ENCODE data around the gene AXIN1.
"Not testable (repeated sequence)": the region's sequence is repeated elsewhere in the genome, so short reads cannot be mapped to it uniquely, and the experiment has no call there.

Gene AXIN1

GRCh38 chr16:369866-370436, 17.4 kb upstream of the AXIN1 start:
- Histone ChIP-seq H2AFZ (ENCODE audit: low read depth, low read length) (no peak overlapping the region), H3K27me3 (ENCODE audit: insufficient read depth, low read length) (no peaks in the 10 kb centered on the region), H3K36me3 (ENCODE audit: insufficient read depth, low read length) (peaks cover 39% of the 10 kb centered on the region), H3K4me3 (ENCODE audit: low read length) (peak overlapping the region; percentile 30), H3K4me1 (ENCODE audit: insufficient read depth, low read length) (peaks cover 9% of the 10 kb centered on the region), H3K9me3 (ENCODE audit: low read length) (no peaks in the 10 kb centered on the region)

- no peak overlapping the region for H2AFZ ChIP-seq (ENCODE audit: low read depth, low read length)
- H3K27me3 ChIP-seq (ENCODE audit: insufficient read depth, low read length) = no peaks in the 10 kb centered on the region
- no peaks in the 10 kb centered on the region for H3K9me3 ChIP-seq (ENCODE audit: low read length)
- H3K4me1 ChIP-seq (ENCODE audit: insufficient read depth, low read length) = peaks cover 9% of the 10 kb centered on the region
- H3K4me3 ChIP-seq (ENCODE audit: low read length) = no peak overlapping the region
- H3K36me3 ChIP-seq (ENCODE audit: insufficient read depth, low read length) = peaks cover 34% of the 10 kb centered on the region
Measured at GRCh38 chr16:369275-369865, 16.8 kb upstream of the AXIN1 start.

- Histone ChIP-seq H2AFZ (ENCODE audit: low read depth, low read length) (no peak overlapping the region), H3K36me3 (ENCODE audit: insufficient read depth, low read length) (peaks cover 27% of the 10 kb centered on the region), H3K9me3 (ENCODE audit: low read length) (no peaks in the 10 kb centered on the region), H3K27me3 (ENCODE audit: insufficient read depth, low read length) (no peaks in the 10 kb centered on the region), H3K4me3 (ENCODE audit: low read length) (no peak overlapping the region), H3K4me1 (ENCODE audit: insufficient read depth, low read length) (peaks cover 12% of the 10 kb centered on the region)
Measured at GRCh38 chr16:368388-369158, 16.1 kb upstream of the AXIN1 start.

- no peak overlapping the region for H2AFZ ChIP-seq (ENCODE audit: low read depth, low read length)
- no peaks in the 10 kb centered on the region for H3K9me3 ChIP-seq (ENCODE audit: low read length)
- no peak overlapping the region for H3K4me3 ChIP-seq (ENCODE audit: low read length)
- no peaks in the 10 kb centered on the region for H3K27me3 ChIP-seq (ENCODE audit: insufficient read depth, low read length)
- peaks cover 22% of the 10 kb centered on the region for H3K36me3 ChIP-seq (ENCODE audit: insufficient read depth, low read length)
- peaks cover 14% of the 10 kb centered on the region for H3K4me1 ChIP-seq (ENCODE audit: insufficient read depth, low read length)
Measured at GRCh38 chr16:367333-367903, 14.9 kb upstream of the AXIN1 start.

- Histone ChIP-seq H3K9me3 (ENCODE audit: low read length) (no peaks in the 10 kb centered on the region), H2AFZ (ENCODE audit: low read depth, low read length) (no peak overlapping the region), H3K36me3 (ENCODE audit: insufficient read depth, low read length) (peaks cover 22% of the 10 kb centered on the region), H3K4me3 (ENCODE audit: low read length) (no peak overlapping the region), H3K4me1 (ENCODE audit: insufficient read depth, low read length) (peaks cover 14% of the 10 kb centered on the region), H3K27me3 (ENCODE audit: insufficient read depth, low read length) (no peaks in the 10 kb centered on the region)
Measured at GRCh38 chr16:366476-366875, 14.0 kb upstream of the AXIN1 start.

GRCh38 chr16:364595-365491, 12.3 kb upstream of the AXIN1 start:
- Histone ChIP-seq H3K4me3 (ENCODE audit: low read length) (no peak overlapping the region), H3K27me3 (ENCODE audit: insufficient read depth, low read length) (no peaks in the 10 kb centered on the region), H3K4me1 (ENCODE audit: insufficient read depth, low read length) (peaks cover 6% of the 10 kb centered on the region), H3K36me3 (ENCODE audit: insufficient read depth, low read length) (peaks cover 22% of the 10 kb centered on the region), H3K9me3 (ENCODE audit: low read length) (no peaks in the 10 kb centered on the region), H2AFZ (ENCODE audit: low read depth, low read length) (no peak overlapping the region)

GRCh38 chr16:363766-364490, 11.4 kb upstream of the AXIN1 start:
- H2AFZ ChIP-seq (ENCODE audit: low read depth, low read length) = no peak overlapping the region
- H3K27me3 ChIP-seq (ENCODE audit: insufficient read depth, low read length) = no peaks in the 10 kb centered on the region
- H3K4me1 ChIP-seq (ENCODE audit: insufficient read depth, low read length) = peaks cover 6% of the 10 kb centered on the region
- peaks cover 22% of the 10 kb centered on the region for H3K36me3 ChIP-seq (ENCODE audit: insufficient read depth, low read length)
- H3K4me3 ChIP-seq (ENCODE audit: low read length) = no peak overlapping the region
- no peaks in the 10 kb centered on the region for H3K9me3 ChIP-seq (ENCODE audit: low read length)

- no peaks in the 10 kb centered on the region for H3K27me3 ChIP-seq (ENCODE audit: insufficient read depth, low read length)
Measured at GRCh38 chr16:363110-363765, 10.7 kb upstream of the AXIN1 start.

GRCh38 chr16:362702-362999, 10.1 kb upstream of the AXIN1 start:
- H3K4me3 ChIP-seq (ENCODE audit: low read length); H3K4me1 ChIP-seq (ENCODE audit: insufficient read depth, low read length); H3K9me3 ChIP-seq (ENCODE audit: low read length); H2AFZ ChIP-seq (ENCODE audit: low read depth, low read length); H3K27me3 ChIP-seq (ENCODE audit: insufficient read depth, low read length): not testable (repeated sequence)
- H3K36me3 ChIP-seq (ENCODE audit: insufficient read depth, low read length) = peaks cover 12% of the 10 kb centered on the region

More at GRCh38 chr16:363110-363765, 10.7 kb upstream of the AXIN1 start:
- no peak overlapping the region for H3K4me3 ChIP-seq (ENCODE audit: low read length)
- H3K9me3 ChIP-seq (ENCODE audit: low read length) = no peaks in the 10 kb centered on the region
- H2AFZ ChIP-seq (ENCODE audit: low read depth, low read length) = no peak overlapping the region
- peaks cover 6% of the 10 kb centered on the region for H3K4me1 ChIP-seq (ENCODE audit: insufficient read depth, low read length)
- peaks cover 18% of the 10 kb centered on the region for H3K36me3 ChIP-seq (ENCODE audit: insufficient read depth, low read length)

- Histone ChIP-seq H3K4me1 (ENCODE audit: insufficient read depth, low read length) (peaks cover 6% of the 10 kb centered on the region), H3K9me3 (ENCODE audit: low read length) (no peaks in the 10 kb centered on the region), H3K27me3 (ENCODE audit: insufficient read depth, low read length) (no peaks in the 10 kb centered on the region), H3K4me3 (ENCODE audit: low read length) (no peak overlapping the region), H3K36me3 (ENCODE audit: insufficient read depth, low read length) (peaks cover 7% of the 10 kb centered on the region), H2AFZ (ENCODE audit: low read depth, low read length) (no peak overlapping the region)
Measured at GRCh38 chr16:361872-362701, 9.6 kb upstream of the AXIN1 start.

GRCh38 chr16:361341-361871, 8.9 kb upstream of the AXIN1 start:
- no peak overlapping the region for H3K4me3 ChIP-seq (ENCODE audit: low read length)
- peaks cover 6% of the 10 kb centered on the region for H3K4me1 ChIP-seq (ENCODE audit: insufficient read depth, low read length)

More at GRCh38 chr16:361341-361871, 8.9 kb upstream of the AXIN1 start:
- H2AFZ ChIP-seq (ENCODE audit: low read depth, low read length) = no peak overlapping the region
- no peaks in the 10 kb centered on the region for H3K27me3 ChIP-seq (ENCODE audit: insufficient read depth, low read length)
- H3K9me3 ChIP-seq (ENCODE audit: low read length) = no peaks in the 10 kb centered on the region
- H3K36me3 ChIP-seq (ENCODE audit: insufficient read depth, low read length) = no peaks in the 10 kb centered on the region

Data from neuron (in vitro differentiated cells).